ENCODE data around the gene NEGR1.

Gene NEGR1

GRCh38 chr1:71835442-71835813 lies 446.9 kb downstream of the NEGR1 start:
- DNase-seq = no peak

GRCh38 chr1:71834601-71835441 lies 447.5 kb downstream of the NEGR1 start:
- no peak for DNase-seq

GRCh38 chr1:71831646-71832045 lies 450.7 kb downstream of the NEGR1 start:
- DNase-seq = no peak

GRCh38 chr1:71829346-71829745 lies 453.0 kb downstream of the NEGR1 start:
- DNase-seq = no peak

- DNase-seq = no peak
These were observed 453.8 kb downstream of the NEGR1 start for GRCh38 chr1:71828431-71829012.

- no peak for DNase-seq
These were observed 458.5 kb downstream of the NEGR1 start for GRCh38 chr1:71823708-71824305.

GRCh38 chr1:71817028-71817427 lies 465.3 kb downstream of the NEGR1 start:
- DNase-seq = no peak

- DNase-seq = no peak
These were observed 473.3 kb downstream of the NEGR1 start for GRCh38 chr1:71809085-71809484.

- no peak for DNase-seq
These were observed 478.2 kb downstream of the NEGR1 start for GRCh38 chr1:71804140-71804539.

- no peak for DNase-seq
These were observed 486.3 kb downstream of the NEGR1 start for GRCh38 chr1:71796006-71796405.

- DNase-seq = no peak
These were observed 490.1 kb downstream of the NEGR1 start for GRCh38 chr1:71792264-71792663.

GRCh38 chr1:71788113-71788512 lies 494.2 kb downstream of the NEGR1 start:
- DNase-seq = no peak

GRCh38 chr1:71787699-71788098 lies 494.6 kb downstream of the NEGR1 start:
- DNase-seq = no peak

GRCh38 chr1:71786218-71786617 lies 496.1 kb downstream of the NEGR1 start:
- DNase-seq = no peak

- no peak for DNase-seq
These were observed 496.9 kb downstream of the NEGR1 start for GRCh38 chr1:71785450-71785849.

GRCh38 chr1:71785000-71785399 lies 497.3 kb downstream of the NEGR1 start:
- DNase-seq = no peak

- DNase-seq = no peak
These were observed 498.1 kb downstream of the NEGR1 start for GRCh38 chr1:71784241-71784640.

GRCh38 chr1:71783071-71783470 lies 499.3 kb downstream of the NEGR1 start:
- DNase-seq = no peak

GRCh38 chr1:71781450-71781849 lies 500.9 kb downstream of the NEGR1 start:
- DNase-seq = no peak

GRCh38 chr1:71780681-71781080 lies 501.7 kb downstream of the NEGR1 start:
- DNase-seq = no peak

GRCh38 chr1:71778940-71779339 lies 503.4 kb downstream of the NEGR1 start:
- no peak for DNase-seq

- DNase-seq = no peak
These were observed 505.2 kb downstream of the NEGR1 start for GRCh38 chr1:71777094-71777493.

GRCh38 chr1:71774705-71775104 lies 507.6 kb downstream of the NEGR1 start:
- DNase-seq = no peak

- no peak for DNase-seq
These were observed 512.2 kb downstream of the NEGR1 start for GRCh38 chr1:71770121-71770520.

All from activated naive CD4-positive, alpha-beta T cell treated with Interleukin-2 at 50 U/mL for 16 hours (primary cell).